Forelimb muscle (tissue), 1 donor: ENCODE measurements around the gene SHISA9. TPM values are rescaled to one million over a fixed set of nuclear protein-coding genes. Genes with fewer than 3 reads are reported as not detected.

Experiments
- DNase-seq: peaks from one replicate; pipeline ENCODE4 v3.0.0-alpha.2; 2013; ENCODE audit warnings: low read depth
- polyA plus RNA-seq: library from polyadenylated mRNA; unstranded; fragments of 120-200 nt; gene quantifications from one replicate; pipeline ENCODE4 v1.2.1, GENCODE V29; 2013; ENCODE audit not compliant: insufficient read length

Gene SHISA9
- polyA plus RNA-seq, 1 donor, result 0.13 TPM

DNA sequence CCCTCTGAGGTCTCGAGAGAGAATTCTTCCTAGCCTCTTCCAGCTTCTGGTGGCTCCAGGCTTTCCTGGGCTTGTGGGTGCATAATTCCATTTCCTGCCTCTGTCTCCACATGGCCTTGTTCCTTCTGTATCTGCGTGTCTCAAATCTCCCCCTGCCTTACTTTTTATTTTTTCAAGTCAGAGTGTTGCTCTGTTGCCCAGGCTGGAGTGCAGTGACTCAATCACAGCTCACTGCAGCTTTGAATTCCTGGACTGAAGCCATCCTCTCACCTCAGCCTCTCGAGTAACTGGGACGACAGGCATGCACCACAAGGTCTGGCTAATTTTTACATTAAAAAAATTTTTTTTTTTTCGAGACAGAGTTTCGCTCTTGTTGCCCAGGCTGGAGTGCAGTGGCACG, 120.6 kb downstream of the SHISA9 start:
- no peak for DNase-seq

DNA sequence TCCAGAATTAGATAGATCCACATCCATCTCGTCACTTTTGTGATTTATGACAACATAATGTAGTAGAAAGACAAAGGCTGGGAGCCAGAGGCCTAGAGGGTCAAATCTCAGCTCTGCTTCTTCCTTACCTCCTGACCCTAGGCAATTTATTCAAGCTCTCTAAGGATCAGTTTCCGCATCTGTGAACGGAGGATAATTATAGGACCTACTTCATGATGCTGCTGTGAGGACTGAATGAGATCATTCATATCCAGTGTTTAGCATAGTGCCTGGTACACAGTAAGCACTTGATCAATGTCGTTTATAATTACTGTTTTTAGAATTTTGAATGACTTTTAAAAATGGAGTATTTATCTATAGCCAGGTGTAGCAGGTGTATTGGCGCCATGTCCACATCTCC, 128.4 kb downstream of the SHISA9 start:
- DNase-seq, result no peak

DNA sequence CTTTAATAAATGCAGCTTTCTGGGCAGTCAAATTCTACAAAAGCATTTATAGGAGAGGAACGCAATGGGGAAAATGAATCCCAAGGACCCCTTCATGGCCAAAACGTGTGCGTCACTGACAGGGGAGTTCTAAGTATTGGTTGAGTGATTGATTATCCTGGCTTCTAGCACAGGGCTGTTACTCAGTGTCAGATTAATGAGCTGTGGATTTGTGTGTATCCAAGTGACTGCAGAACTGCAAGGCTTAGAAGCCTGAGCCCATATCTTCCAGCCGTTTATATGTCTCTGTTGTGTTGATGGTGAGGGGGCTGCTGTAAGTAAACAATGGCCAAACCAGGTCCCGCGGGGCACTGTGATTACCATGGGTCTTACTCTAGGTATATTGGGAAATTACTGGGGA, 129.4 kb downstream of the SHISA9 start:
- no peak for DNase-seq

DNA sequence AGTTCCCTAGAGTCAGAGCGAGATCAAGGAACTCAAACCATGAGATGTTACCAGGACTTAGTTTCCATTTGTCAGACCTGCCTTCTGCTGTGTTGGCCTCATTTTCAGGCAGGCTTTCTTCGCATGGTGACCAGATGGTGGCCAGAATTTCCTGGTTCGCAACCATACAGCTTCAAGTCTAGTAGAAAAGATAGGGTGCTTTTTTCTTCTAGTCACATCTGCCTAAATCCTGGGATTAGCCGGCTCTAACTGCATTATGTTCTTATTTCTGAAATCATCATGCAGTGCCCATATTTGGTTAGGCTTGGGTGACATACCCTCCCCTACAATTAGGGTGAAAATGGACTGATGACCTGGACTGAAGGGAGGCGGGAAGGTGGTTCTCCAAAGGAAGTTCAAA, 131.5 kb downstream of the SHISA9 start:
- no peak for DNase-seq

DNA sequence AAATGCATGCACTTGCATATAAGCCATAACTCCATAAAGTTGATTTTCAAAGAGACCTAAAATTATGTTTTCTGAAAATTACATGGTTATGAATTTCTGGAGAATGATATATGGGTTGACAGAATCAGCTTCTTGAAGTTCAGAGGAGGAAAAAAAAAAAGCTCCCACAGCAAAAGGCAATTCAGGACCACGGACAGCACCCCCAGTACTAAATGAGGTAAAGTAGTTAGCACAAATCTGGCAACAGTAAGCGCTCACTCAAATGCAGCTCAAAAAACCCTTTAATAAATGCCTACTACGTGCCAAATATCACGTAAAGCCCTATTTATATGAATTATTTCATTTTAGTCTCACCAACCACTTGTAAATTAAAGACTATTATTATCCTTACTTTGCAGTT, 135.2 kb downstream of the SHISA9 start:
- DNase-seq, result peak; percentile 19

DNA sequence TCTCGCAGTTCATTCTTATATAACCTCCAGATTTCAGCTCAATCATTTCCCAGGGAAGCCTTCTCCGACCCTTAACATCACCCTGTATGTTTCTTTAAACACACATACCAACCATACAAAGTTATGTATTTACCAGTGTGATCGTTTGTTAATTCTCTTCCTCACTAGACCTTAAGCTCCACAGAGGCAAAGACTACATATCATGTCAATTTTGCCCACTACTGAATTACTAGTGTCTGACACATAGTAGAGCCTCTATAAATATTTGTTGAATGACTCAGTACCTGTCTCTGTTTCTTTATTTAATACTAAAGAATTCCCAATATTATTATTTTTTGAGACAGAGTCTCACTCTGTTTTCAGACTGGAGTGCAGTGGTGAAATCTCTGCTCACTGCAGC, 137.2 kb downstream of the SHISA9 start:
- DNase-seq, result no peak

DNA sequence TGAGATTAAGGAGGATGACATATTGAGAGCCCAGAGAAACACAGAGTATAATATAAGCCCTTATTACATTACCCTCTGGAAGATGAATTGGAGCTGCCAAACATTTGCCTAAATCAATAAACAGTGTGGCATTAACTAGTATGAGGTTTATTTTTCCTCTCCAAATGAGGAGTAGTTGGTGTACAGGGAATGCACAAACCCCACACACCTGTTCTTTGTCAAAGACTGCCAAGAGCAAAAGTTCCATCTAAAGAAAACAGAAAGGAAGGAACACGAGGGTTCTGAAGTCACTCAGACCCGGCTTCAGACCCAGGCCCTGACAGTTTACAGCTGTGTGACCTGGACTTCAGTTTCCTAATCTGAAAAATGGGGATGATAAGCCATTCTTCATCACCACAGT, 138.1 kb downstream of the SHISA9 start:
- no peak for DNase-seq

DNA sequence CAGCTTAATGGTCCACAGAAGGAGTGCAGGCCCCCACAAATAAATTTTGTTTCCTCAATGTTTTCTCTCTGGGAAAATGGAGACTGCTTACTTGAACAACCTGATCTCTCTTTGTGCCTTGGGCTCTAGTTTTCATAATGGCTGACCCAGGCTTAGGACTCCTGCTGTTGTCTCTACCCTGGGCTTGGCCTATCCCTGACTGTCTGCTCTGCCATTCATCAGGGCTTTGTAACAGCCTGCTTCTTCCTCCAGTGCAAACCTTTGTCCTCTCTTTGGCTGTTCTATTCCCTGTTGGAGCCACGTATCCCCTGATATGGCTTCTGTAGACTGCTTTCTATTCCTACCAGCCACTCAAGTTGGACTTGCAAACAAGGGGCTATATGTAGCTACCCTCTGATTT, 139.8 kb downstream of the SHISA9 start:
- DNase-seq, result no peak

DNA sequence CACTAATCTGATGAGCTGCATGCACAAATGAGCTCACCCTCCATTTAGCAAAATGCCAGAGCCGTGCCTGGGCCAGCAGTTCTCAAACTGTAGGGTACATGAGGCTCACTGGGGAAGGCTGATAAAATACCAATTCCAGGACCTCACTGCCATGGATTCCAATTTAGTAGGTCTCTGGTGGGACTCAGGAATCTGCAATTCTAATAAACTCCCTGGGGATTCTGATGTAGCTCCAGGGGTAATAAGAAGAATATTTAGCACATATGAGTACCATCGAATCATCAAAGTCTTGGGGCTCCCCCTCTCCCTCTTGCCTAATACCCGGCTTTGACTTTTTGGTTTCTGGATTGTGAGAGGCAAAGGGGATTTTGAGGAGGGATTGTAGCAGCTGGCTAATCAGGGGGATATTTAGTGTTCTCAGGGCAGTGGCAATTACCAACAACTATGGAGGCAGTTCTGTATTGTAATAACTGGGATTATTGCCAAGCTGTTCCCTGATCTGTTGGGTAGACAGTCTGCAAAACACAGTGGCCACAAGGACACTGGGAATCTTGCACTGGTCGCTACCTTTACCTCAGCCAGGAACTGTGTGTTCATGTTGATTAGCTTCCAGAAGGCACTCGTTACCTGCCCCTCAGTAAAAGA, 140.4 kb downstream of the SHISA9 start:
- DNase-seq, result no peak

DNA sequence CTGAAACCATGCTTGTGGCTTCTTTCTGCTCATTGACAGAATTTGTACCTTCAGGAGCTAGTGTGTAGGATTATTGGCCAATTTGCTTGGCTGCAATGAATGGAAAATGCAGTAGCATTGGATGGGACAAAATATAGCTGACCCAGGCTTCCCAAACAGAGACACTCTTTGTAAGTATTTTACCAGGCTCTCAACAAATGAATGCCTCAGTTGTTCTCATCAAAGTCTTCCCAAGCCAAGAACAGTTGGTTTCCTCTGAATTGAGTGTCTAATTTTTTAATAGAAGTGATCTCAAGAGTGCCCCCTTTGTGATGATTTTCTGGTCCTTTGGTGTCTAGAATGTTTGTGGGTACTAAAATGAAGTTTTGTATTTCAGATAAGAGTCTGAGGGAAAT, 140.9 kb downstream of the SHISA9 start:
- no peak for DNase-seq

DNA sequence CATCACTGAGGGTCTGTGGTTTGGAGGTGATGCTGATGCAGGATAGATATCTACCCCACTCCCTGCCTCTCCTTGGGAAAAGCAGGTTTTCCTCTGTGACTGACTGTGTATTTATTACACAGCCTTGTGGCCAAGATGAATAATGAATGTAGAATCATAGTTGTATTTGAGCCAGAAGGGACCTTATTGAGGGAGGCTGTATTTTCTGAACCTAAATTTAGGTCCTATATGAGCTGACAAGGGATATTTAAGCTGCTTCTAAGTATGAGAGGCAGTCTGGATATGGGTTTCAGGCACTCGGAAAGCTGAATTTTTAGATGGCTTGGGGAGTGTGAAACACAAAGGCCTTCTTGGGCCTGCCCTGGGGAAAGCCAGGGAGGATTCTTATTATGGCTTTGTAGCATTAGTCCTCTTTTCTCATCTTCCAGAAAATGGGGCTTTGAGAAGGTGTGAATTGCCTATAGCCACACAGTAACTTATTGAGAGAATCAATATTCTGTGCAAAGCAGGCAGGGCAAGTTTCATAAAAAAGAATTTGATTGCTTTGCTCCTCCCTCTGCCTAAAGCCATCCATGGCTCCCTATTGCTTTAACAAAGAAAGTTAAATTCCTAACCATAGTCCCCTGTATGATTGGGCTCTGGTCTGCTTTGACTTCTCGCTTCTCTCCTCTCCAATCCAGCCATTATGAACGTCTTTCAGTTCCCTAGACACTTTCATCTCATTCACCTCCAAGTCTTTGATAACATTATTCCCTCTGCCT, 144.8 kb downstream of the SHISA9 start:
- DNase-seq, result no peak

DNA sequence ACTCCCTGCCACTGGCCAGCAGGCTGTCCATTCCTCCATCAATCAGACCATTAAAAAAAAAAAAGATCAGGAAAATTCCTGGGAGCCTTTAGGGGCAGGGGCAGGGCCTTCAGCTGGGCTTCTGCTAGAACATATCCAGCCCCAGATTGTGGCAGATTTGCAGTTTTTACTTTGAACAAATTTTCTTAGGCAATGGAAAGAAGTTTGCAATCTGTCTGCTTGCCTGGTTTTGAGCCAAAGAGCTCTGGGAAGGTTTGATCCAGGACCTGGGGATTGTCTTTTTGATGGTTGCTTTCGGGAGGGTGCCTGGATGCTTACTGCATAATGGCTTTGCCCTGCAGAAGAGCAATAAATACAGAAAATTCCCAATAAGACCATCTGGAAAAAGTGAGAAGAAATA, 145.9 kb downstream of the SHISA9 start:
- no peak for DNase-seq

DNA sequence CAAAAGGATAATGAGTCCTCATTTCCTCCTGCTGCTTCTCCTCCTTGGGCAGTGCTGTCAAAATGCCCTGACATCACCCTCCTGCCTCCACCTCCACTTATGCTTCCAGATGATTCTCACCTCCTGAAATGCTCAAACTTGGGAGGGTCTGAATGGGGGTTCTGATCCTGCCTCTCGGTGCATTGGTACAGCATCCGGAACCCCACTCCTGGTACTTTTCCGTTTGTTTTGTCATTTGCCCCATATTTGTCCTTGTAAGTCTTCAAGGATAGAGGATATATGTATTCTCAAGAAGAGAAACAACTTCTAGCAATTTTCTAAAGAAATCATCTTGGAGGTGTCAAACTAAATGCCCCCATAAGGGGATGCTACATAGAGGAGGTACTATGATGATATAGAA, 148.3 kb downstream of the SHISA9 start:
- DNase-seq, result no peak

DNA sequence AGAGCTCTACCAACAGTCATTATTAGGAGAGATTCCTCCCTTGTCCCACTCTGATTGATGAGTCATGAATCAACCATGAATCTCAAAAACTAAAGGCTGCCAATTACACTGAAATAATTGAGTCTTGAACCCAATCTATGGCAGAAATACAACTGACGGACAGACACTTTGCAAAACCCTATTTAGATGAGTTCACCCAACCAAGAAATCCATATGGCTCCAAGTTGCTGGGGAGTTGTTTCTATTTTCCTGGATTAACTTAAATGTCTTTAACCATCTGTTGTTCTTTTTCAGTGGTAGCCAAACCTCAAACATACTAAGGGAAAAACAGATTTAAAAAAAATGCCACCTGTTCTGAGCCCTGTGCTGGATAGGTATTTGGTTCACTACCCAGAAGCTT, 151.0 kb downstream of the SHISA9 start:
- no peak for DNase-seq

DNA sequence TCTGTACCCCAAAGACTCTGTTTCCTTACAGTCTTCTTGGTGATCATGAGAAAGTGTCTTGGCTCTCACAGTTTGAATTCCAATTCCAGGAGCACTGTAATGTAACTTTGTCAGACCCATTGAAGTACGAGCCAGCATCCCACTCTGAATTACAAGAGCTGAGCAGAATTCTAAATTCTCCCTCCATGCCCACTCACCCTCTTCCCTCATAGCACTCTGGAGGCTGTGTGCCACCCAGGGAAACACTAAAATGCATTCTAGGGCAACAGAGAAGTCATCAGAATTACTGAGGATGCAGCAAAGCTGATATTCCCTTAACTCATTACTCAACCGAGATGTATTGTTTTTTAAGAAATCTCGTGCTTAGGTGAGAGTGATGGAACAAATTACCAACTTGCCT, 154.1 kb downstream of the SHISA9 start:
- no peak for DNase-seq

DNA sequence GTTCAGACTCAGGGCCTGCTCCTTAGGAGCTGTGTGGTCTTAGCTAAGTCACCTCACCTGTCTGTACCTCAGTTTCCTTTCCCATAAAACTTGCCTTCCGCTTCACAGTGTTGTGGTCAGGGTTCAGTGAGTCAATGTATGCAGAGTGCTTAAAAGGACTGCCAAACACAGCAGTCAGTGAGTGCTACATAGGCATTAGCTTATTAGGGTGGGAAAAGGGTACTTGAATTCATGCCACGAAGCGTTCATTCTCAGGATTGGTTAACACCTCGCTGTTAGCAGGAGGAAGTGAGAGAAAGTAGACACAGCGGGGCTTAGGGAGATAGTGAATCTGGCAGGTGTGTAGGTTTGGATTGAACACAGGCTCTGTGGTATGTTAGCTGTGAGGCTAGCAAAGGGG, 155.2 kb downstream of the SHISA9 start:
- DNase-seq, result no peak

DNA sequence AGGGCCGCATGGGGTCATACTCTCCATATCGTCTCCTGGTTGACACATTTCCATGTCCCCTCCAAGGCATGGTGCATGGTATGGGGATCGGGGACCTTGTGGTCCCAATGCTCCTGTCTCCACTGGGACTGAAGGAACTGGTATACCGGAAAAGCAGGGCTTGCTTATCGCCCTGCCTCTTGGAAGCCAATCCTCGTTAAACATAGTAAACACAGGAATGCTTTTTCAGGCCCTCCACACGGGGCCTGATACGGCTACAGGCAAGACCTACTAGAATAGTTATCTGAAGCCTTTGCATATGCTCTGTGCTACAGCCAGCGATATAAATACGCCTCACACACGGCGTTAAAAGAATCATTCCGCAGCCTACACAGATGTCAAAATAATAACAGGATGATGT, 159.5 kb downstream of the SHISA9 start:
- DNase-seq, result no peak

DNA sequence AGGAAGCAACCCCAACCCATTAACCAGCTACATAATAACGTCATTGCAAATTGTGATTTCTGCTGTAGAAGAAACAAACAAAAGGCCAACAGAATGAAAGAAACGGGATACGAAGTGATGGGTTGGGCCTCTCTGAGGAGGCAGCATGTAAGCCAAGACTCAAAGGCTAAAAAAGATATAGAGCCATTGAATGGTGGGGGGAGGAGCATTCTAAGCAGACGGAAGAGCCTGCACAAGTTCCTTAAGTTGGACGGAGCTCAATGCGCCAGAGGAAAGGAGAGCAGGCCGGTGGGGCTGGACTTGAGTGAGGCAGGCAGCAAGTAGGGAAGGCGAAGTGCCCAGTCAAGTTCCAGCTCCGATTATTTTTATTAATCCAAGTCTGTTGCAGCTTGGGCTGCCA, 160.3 kb downstream of the SHISA9 start:
- DNase-seq, result no peak

DNA sequence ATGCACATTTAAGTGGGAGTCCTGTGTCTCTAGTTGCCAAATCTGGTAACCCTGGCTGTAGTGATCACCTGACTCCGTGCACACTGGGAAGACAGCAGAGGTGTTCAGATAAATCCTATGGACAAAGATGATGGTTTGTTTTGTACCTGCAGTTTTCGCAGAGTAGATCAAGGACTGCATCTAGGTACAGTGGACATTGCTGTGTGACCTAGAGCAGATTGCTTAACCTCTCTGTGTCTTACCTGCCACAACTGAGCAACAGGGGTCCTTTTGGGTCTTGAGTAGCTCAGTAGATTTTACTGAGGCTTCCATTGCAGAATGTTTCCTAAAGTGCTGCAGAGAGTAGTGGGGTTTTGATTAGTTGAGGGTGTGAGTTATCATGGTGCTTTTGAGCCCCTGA, 160.8 kb downstream of the SHISA9 start:
- no peak for DNase-seq

DNA sequence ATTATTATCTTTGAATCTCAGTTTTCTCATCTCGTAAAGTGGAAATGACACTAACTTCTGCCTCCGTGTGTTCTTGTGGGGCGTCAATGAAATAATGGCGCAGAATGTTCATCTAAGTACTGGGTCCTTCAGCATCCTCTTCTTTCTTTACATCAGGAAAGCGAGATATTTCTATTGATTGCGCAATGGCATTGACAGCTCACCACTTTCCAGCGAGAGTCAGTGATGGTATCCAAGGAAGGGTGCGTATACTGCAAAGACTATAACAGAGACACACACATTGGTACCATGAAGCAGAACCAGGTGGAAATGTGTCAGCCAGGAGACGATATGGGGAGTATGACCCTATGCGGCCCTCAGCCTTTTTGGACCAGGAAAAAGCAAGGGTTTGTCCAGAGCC, 162.1 kb downstream of the SHISA9 start:
- DNase-seq, result no peak

DNA sequence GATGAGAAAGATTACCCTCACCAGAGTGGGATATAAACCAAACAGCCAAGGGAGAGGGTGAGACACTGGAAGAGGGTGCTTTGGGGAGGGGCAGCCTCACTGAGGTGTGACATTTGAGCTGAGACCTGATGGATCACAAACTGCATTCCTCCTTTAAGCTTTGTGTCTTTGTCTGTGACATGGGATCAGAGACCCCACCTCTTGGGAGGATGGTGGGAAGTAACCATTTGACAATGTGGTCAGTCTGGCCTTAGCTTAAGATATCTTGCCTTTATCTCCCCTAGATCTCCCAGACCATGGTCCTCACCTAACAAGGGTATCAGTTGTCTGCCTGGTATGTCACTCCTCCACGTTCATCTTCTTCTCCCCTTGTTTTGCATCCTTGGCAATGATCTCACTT, 163.4 kb downstream of the SHISA9 start:
- DNase-seq, result no peak

DNA sequence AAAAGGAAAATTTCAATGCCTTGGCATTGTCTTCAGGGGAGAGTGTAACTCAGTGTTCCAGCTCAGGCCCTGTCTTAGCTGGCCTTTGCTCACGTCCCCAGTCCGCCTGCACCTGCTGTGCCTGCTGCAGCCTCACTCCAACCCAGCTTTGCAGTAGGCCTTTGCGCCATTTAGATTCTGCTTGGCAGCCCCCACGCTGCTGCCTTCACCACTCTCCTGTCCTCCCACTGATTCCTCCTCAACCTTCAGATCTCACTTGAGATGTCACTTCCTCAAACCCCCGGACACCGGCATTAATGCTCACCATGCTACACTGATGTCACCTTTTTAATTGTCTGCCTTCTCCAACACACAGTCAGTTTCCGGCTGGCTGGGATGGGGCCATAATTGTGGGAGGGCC, 166.2 kb downstream of the SHISA9 start:
- DNase-seq, result no peak

DNA sequence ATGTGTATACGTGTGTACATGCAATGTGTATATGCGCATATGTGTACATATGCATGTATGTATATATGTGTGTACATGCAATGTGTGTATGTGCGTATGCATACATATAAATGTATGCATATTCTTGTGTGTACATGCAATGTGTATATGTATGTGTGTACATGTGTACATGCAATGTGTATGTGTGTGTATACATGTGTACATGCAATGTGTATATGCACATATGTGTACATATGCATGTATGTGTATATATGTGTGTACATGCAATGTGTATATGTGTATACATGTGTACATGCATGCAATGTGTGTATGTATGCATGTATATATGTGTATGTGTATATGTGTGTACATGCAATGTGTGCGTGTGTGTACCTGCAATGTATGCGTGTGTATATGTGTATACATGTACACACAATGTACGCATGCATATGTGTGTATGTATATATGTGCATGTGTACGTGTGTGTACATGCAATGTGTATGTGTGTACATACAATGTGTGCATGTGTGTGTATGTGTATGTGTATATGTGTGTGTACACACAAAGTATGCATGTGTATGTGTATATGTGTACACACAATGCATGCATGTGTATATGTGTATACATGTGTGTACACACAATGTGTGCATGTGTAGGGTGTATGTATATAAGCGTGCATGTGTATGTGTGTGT, 167.7 kb downstream of the SHISA9 start:
- no peak for DNase-seq
